ENCODE measurements around the gene COLQ. TPM values are rescaled to one million over a fixed set of nuclear protein-coding genes. Genes with fewer than 3 reads are reported as not detected.

COLQ gene
- total RNA-seq, 1 donor from 2014 or later = 9.9 TPM

DNA sequence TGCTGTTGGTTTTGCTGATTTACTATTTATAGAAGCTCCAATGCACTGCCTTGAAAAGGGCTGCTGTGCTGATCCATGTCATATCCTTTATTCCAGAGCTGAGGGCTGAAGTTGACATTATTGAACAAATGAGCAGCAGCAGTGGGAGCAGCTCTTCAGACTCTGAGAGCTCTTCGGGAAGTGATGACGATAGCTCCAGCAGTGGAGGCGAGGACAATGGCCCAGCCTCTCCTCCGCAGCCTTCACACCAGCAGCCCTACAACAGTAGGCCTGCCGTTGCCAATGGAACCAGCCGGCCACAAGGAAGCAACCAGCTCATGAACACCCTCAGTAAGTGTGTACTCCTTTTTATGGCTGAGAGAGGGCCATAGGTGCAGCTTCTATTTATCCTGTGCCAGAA is 85.3 kb downstream of the COLQ start:
- Mint-ChIP-seq H3K4me3 (ENCODE audit: low read depth) (no peak overlapping the region), H3K4me1 (ENCODE audit: low read depth) (no peaks in the 10 kb centered on the region), H3K9me3 (ENCODE audit: low read depth) (no peaks in the 10 kb centered on the region), H3K27me3 (no peaks in the 10 kb centered on the region), H3K36me3 (ENCODE audit: insufficient read depth) (peaks cover 27% of the 10 kb centered on the region), H3K27ac (no peak overlapping the region)
- no peak for DNase-seq (ENCODE audit: low spot score, unreplicated experiment)
- TF ChIP-seq, protein P1, sequence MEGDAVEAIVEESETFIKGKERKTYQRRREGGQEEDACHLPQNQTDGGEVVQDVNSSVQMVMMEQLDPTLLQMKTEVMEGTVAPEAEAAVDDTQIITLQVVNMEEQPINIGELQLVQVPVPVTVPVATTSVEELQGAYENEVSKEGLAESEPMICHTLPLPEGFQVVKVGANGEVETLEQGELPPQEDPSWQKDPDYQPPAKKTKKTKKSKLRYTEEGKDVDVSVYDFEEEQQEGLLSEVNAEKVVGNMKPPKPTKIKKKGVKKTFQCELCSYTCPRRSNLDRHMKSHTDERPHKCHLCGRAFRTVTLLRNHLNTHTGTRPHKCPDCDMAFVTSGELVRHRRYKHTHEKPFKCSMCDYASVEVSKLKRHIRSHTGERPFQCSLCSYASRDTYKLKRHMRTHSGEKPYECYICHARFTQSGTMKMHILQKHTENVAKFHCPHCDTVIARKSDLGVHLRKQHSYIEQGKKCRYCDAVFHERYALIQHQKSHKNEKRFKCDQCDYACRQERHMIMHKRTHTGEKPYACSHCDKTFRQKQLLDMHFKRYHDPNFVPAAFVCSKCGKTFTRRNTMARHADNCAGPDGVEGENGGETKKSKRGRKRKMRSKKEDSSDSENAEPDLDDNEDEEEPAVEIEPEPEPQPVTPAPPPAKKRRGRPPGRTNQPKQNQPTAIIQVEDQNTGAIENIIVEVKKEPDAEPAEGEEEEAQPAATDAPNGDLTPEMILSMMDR (IDR thresholded peaks at IDR 0.05; ENCODE audit: unreplicated experiment) = no peak

DNA sequence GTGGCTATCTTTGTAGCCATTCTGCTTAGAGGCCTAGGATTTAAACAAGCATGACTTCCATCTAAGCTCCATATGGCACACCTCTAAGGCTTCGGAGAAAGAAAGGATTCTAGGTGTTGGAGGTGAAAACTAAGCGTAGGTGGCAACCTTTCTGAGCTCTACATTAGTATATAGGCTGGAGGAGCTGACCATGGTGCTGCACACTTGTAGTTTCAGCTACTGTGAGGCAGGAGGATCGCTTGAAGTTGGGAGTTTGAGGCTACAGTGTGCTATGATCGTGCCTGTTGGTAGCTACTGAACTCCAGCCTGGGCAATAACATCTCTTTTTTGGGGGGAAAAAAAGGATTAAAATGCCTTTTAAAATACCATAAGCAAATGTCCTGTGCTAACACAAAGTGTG is 86.8 kb downstream of the COLQ start:
- Mint-ChIP-seq H3K27me3 (no peaks in the 10 kb centered on the region), H3K9me3 (ENCODE audit: low read depth) (no peaks in the 10 kb centered on the region), H3K4me3 (ENCODE audit: low read depth) (no peak overlapping the region), H3K4me1 (ENCODE audit: low read depth) (no peaks in the 10 kb centered on the region), H3K36me3 (ENCODE audit: insufficient read depth) (peaks cover 26% of the 10 kb centered on the region), H3K27ac (no peak overlapping the region)
- TF ChIP-seq, protein P1 (IDR thresholded peaks at IDR 0.05; ENCODE audit: unreplicated experiment) = no peak
- DNase-seq (ENCODE audit: low spot score, unreplicated experiment) = no peak

DNA sequence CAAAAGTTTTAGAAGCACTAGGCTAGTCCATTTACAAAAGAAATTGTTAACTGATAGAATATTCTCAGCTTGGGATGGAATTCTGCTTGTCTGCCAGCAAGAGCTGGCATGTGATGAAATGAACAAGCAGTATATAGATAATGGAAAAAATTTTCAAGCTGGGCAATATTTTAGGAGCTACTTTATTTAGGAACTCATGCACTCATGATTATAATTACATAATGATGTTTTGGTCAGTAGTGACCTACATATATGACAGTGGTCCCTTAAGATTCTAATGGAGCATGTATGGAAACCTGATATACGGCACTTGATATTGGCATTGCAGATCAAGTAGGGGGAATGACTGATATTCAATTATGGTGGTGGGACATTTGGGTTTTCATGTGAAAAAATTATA is 88.0 kb downstream of the COLQ start:
- H3K9me3 Mint-ChIP-seq (ENCODE audit: low read depth) = no peaks in the 10 kb centered on the region
- no peak overlapping the region for H3K27ac Mint-ChIP-seq
- no peaks in the 10 kb centered on the region for H3K27me3 Mint-ChIP-seq
- DNase-seq (ENCODE audit: low spot score, unreplicated experiment) = no peak
- no peak overlapping the region for H3K4me3 Mint-ChIP-seq (ENCODE audit: low read depth)
- peaks cover 5% of the 10 kb centered on the region for H3K4me1 Mint-ChIP-seq (ENCODE audit: low read depth)
- peaks cover 22% of the 10 kb centered on the region for H3K36me3 Mint-ChIP-seq (ENCODE audit: insufficient read depth)
- TF ChIP-seq, protein P1 (IDR thresholded peaks at IDR 0.05; ENCODE audit: unreplicated experiment) = no peak

DNA sequence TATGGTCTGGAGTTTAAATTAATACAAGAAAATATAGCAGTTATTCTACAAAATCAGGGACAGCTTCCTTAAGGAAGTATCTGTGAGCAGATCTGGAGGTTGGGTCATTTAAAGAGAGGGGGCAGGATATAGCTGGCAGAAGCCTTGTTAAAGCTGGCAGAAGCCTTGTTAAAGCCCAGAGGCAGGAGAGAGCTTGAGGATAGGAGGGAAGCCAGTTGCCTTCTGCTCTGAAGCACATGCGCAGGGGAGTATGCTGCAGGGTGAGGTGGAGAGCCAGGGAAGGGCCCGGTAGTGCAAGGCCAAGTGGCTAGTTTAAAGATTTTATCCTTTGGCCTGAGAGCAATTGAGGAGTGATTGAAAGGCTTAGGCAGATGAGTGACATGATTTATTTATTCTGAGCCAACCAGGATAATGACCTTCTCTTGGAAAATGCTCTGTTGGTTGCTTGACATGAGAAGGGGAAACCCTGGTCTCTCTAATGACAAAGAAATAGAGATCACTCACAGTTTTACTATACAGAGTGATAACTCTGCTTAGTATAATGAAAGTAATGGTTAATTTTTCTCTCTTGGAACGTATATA is 90.2 kb downstream of the COLQ start:
- no peak for DNase-seq (ENCODE audit: low spot score, unreplicated experiment)
- Mint-ChIP-seq H3K4me1 (ENCODE audit: low read depth) (peaks cover 19% of the 10 kb centered on the region), H3K9me3 (ENCODE audit: low read depth) (no peaks in the 10 kb centered on the region), H3K27ac (no peak overlapping the region), H3K27me3 (no peaks in the 10 kb centered on the region), H3K36me3 (ENCODE audit: insufficient read depth) (peaks cover 17% of the 10 kb centered on the region), H3K4me3 (ENCODE audit: low read depth) (no peak overlapping the region)
- TF ChIP-seq, protein P1 (IDR thresholded peaks at IDR 0.05; ENCODE audit: unreplicated experiment) = no peak

DNA sequence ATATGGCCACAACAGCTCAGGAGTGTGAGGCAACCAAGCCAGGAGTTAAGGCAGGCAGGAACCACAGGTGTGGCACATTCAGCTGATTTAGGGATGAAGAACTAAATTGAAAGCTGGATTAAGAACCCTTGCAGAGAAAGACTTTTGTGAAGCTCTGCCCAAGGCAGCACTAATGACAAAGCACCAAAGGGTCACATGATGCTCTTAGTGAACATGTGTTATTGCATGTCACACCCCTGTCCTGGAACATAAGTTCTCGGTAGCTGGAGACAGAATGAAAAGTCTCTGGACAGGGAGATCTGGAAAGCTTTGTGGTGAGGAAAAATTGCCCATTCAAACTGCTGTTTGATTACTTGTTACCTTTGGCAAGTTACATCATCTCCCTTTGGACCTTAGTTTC is 90.9 kb downstream of the COLQ start:
- Mint-ChIP-seq H3K27ac (no peak overlapping the region), H3K27me3 (no peaks in the 10 kb centered on the region), H3K4me1 (ENCODE audit: low read depth) (peaks cover 26% of the 10 kb centered on the region), H3K36me3 (ENCODE audit: insufficient read depth) (peaks cover 14% of the 10 kb centered on the region), H3K9me3 (ENCODE audit: low read depth) (no peaks in the 10 kb centered on the region), H3K4me3 (ENCODE audit: low read depth) (no peak overlapping the region)
- TF ChIP-seq, protein P1 (IDR thresholded peaks at IDR 0.05; ENCODE audit: unreplicated experiment) = no peak
- DNase-seq (ENCODE audit: low spot score, unreplicated experiment) = no peak

Data from progenitor cell of endocrine pancreas (in vitro differentiated cells).